IMR-90 (cell line): ENCODE results near the gene ATG7. TPM values are rescaled to one million over a fixed set of nuclear protein-coding genes. Genes with fewer than 3 reads are reported as not detected.

ENCODE experiments used
- ATAC-seq: fragments of 200-7000 bp; cut with Tn5 transposase; 2 replicates; pipeline ENCODE4 v1.9.1; 2020; ENCODE audit warnings: low read depth, mild to moderate bottlenecking, moderate library complexity
- BruUV-seq: library from RNA; stranded (reverse); fragments of 400-500 nt; replicated peaks from 2 replicates; lab custom pipeline; 2021; lab: Mats Ljungman, UMichigan
- CTCF ChIA-PET: fragments of 300-600 bp; formaldehyde crosslinking; extraction: SDS; loops from one replicate; lab custom pipeline; 2021; ENCODE audit warnings: antibody characterized with exemption; lab: Yijun Ruan, JAX
- POLR2A ChIA-PET: fragments of 300-600 bp; sonication (Branson Sonifier 250); formaldehyde crosslinking; loops from one replicate; lab custom pipeline; 2022; ENCODE audit warnings: antibody characterized with exemption; ENCODE audit not compliant: unreplicated experiment; lab: Charles Lee
- DNase-seq: peaks from one replicate; pipeline ENCODE4 v3.0.0; 2013
- H2AFZ ChIP-seq: replicated peaks from 2 replicates; pipeline ENCODE3; 2013; ENCODE audit warnings: low read length, mild to moderate bottlenecking; ENCODE audit not compliant: poor library complexity
- H2AK5ac ChIP-seq: 2 replicates; pipeline ENCODE4 v1.6.1; 2013; ENCODE audit warnings: low read depth, low read length, inconsistent platforms
- H2AK9ac ChIP-seq: replicated peaks from 2 replicates; pipeline ENCODE3; 2013; ENCODE audit warnings: mild to moderate bottlenecking, low read depth, low read length, moderate library complexity; ENCODE audit not compliant: poor library complexity
- H2BK120ac ChIP-seq: 2 replicates; pipeline ENCODE4 v1.6.1; 2013; ENCODE audit warnings: low read depth, low read length, inconsistent platforms
- H2BK15ac ChIP-seq: 3 replicates; pipeline ENCODE4 v1.6.1; 2013; ENCODE audit warnings: low read depth, low read length, inconsistent platforms
- H2BK20ac ChIP-seq: 2 replicates; pipeline ENCODE4 v1.6.1; 2013; ENCODE audit warnings: low read depth, mild to moderate bottlenecking, inconsistent platforms, low read length, moderate library complexity
- H2BK5ac ChIP-seq: 2 replicates; pipeline ENCODE4 v1.6.1; 2013; ENCODE audit warnings: mild to moderate bottlenecking, low read depth, low read length, inconsistent platforms; ENCODE audit not compliant: poor library complexity, severe bottlenecking
- H3K14ac ChIP-seq: replicated peaks from 2 replicates; pipeline ENCODE4 v1.6.1; 2013; ENCODE audit warnings: low read depth, low read length, inconsistent platforms
- H3K18ac ChIP-seq: 2 replicates; pipeline ENCODE4 v1.6.1; 2013; ENCODE audit warnings: low read depth, low read length, control low read depth
- H3K23ac ChIP-seq: 2 replicates; pipeline ENCODE4 v1.6.1; 2013; ENCODE audit warnings: low read depth, low read length, inconsistent platforms
- H3K27ac ChIP-seq: 2 replicates; pipeline ENCODE4 v1.5.1; 2013; ENCODE audit warnings: mild to moderate bottlenecking, control low read depth, low read length; ENCODE audit not compliant: insufficient read depth
- H3K27me3 ChIP-seq: 2 replicates; pipeline ENCODE4 v1.6.1; 2013; ENCODE audit warnings: low read length; ENCODE audit not compliant: control insufficient read depth, insufficient read depth
- H3K36me3 ChIP-seq: 2 replicates; pipeline ENCODE4 v1.6.1; 2013; ENCODE audit warnings: low read length, mixed read lengths; ENCODE audit not compliant: control insufficient read depth, insufficient read depth
- H3K4ac ChIP-seq: 2 replicates; pipeline ENCODE4 v1.6.1; 2013; ENCODE audit warnings: low read depth, low read length, inconsistent platforms
- H3K4me1 ChIP-seq: 2 replicates; pipeline ENCODE4 v1.6.1; 2013; ENCODE audit warnings: low read length, mixed read lengths; ENCODE audit not compliant: control insufficient read depth, insufficient read depth
- H3K4me2 ChIP-seq: 2 replicates; pipeline ENCODE4 v1.6.1; 2013; ENCODE audit warnings: low read depth, mild to moderate bottlenecking, control low read depth, low read length, moderate library complexity
- H3K4me3 ChIP-seq: 2 replicates; pipeline ENCODE4 v1.5.1; 2013; ENCODE audit warnings: low read depth, mild to moderate bottlenecking, control low read depth, low read length, moderate library complexity; ENCODE audit not compliant: insufficient read depth
- H3K56ac ChIP-seq: 2 replicates; pipeline ENCODE4 v1.6.1; 2013; ENCODE audit warnings: low read length, inconsistent platforms; ENCODE audit not compliant: insufficient read depth; ENCODE audit errors: extremely low read depth
- H3K79me1 ChIP-seq, 2 experiments: 2 replicates each; pipeline ENCODE4 v1.6.1; 2013; ENCODE audit warnings: low read length in 2 of 2, inconsistent platforms in 1 of 2, low read depth in 1 of 2
- H3K9ac ChIP-seq: 2 replicates; pipeline ENCODE4 v1.6.1; 2013; ENCODE audit warnings: low read depth, low read length, control low read depth
- H3K9me1 ChIP-seq: 2 replicates; pipeline ENCODE4 v1.6.1; 2013; ENCODE audit warnings: low read length, inconsistent platforms; ENCODE audit not compliant: insufficient read depth
- H3K9me3 ChIP-seq: 2 replicates; pipeline ENCODE4 v1.6.1; 2013; ENCODE audit warnings: low read length; ENCODE audit not compliant: control insufficient read depth, insufficient read depth
- H4K20me1 ChIP-seq: 2 replicates; pipeline ENCODE4 v1.6.1; 2013; ENCODE audit warnings: low read length, inconsistent platforms; ENCODE audit not compliant: insufficient read depth
- H4K5ac ChIP-seq: 2 replicates; pipeline ENCODE4 v1.6.1; 2013; ENCODE audit warnings: mild to moderate bottlenecking, low read depth, low read length, control low read depth
- H4K8ac ChIP-seq, 2 experiments: 2 replicates each; pipeline ENCODE4 v1.6.1; 2013; ENCODE audit warnings: low read depth in 2 of 2, low read length in 2 of 2, control low read depth in 1 of 2, inconsistent platforms in 1 of 2
- H4K91ac ChIP-seq: 2 replicates; pipeline ENCODE4 v1.6.1; 2013; ENCODE audit warnings: low read depth, low read length, inconsistent platforms; ENCODE audit not compliant: insufficient read depth
- BHLHE40 ChIP-seq: fragments of 150-350 bp; IDR thresholded peaks from 2 replicates; pipeline ENCODE4 v1.6.1; 2016; ENCODE audit warnings: mild to moderate bottlenecking, low read depth, low read length
- MAFK ChIP-seq: IDR thresholded peaks from 2 replicates; pipeline ENCODE4 v1.6.1; 2012; ENCODE audit warnings: low read depth, low read length, improper control_type of control experiment
- WGBS, 2 experiments: methylation state at CpG; one replicate each; pipeline versions ENCODE4 v1.1.5 to v1.1.7; 2013; ENCODE audit warnings: missing lambda C conversion rate in 2 of 2; ENCODE audit not compliant: insufficient read length in 1 of 2; ENCODE audit errors: extremely low coverage in 2 of 2; 5-methylcytosine and 5-hydroxymethylcytosine counted together
- dilution Hi-C: fragments of 300-500 bp; cut with HindIII; formaldehyde crosslinking; loops from one replicate; pipeline ENCODE4 v1.14.3; 2018; ENCODE audit warnings: low sequenced_read_pairs; ENCODE audit not compliant: unreplicated experiment
- in situ Hi-C: fragments of 300-500 bp; cut with MboI; formaldehyde crosslinking; loops from 3 replicates; pipeline ENCODE4 v1.14.3; 2019; ENCODE audit warnings: low sequenced_read_pairs, inconsistent platforms, mixed read lengths
- intact Hi-C: fragments of 100-400 bp; cut with micrococcal nuclease; formaldehyde crosslinking; loops from 2 replicates; pipeline ENCODE4 v1.10.0; 2022
- polyA plus RNA-seq, 3 experiments: library from polyadenylated mRNA; depleted of rRNA; stranded (reverse); fragments of >200 nt; gene quantifications; 2 replicates each; pipeline ENCODE4 v1.2.3, GENCODE V29; 2012; ENCODE audit warnings: low replicate concordance in 1 of 3
- total RNA-seq: library from RNA; depleted of rRNA; stranded (reverse); fragments of >200 nt; gene quantifications from 2 replicates; pipeline ENCODE4 v1.2.3, GENCODE V29; 2012

ATG7 gene
- total and polyA plus RNA-seq, 2 of the 4 experiments (the other 2 are of a cell fraction), result 15.6 to 51.4 TPM

DNA sequence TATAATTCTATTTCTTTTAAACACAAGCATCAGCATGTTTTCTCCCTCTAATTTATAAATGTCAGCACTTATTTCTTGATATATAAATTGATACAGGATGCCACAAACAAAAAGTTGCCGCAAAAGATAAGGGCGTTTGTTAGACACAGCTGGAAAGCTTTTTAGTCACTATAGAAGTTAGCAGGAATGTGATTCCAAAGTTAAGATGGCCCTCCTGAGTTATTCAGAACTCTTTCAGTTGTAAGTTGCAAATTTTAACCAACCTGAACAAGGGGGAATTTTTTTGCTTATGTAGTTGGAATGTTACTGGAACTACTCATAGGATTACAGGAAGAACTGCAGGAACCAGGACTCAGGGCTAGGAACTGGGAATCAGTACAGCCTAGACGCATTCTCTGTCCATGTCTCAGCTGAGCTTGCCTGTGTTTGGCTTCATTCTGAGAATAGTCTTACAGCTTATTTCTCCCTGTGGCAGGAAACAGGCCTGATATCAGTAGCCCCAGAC lies 205.3 kb downstream of the ATG7 start:
- no peaks in the 10 kb centered on the region for H4K20me1 ChIP-seq
- ATAC-seq (peak; percentile 94), DNase-seq (peak; percentile 96)
- H3K4me1 ChIP-seq, result peaks cover 15% of the 10 kb centered on the region
- H2BK20ac ChIP-seq, result peak overlapping the region; percentile 91
- peak overlapping the region; percentile 60; the same call in 1 of the 2 replicates for H3K9ac ChIP-seq
- peak overlapping the region; percentile 53 to 88 for H4K8ac ChIP-seq
- H3K14ac ChIP-seq, result peak overlapping the region; percentile 41
- intact Hi-C loops, result loop anchor here (2.0 kb wide), 1 partner anchor 165 kb away; the partner anchor contains the start of gene VGLL4
- ChIA-PET POLR2A (interaction anchor here (0.7 to 0.9 kb wide), 2 partner anchors 23 to 83 kb away, joined by 3 read pairs; no protein-coding TSS in a partner anchor), CTCF (no interaction called here)
- no CpG with 5 or more reads among the region's 3 CpGs for WGBS, 2 experiments
- H3K56ac ChIP-seq, result peak overlapping the region; percentile 64
- peak overlapping the region; percentile 41 for H2AK5ac ChIP-seq
- peak overlapping the region; percentile 55 for H2AK9ac ChIP-seq
- in situ Hi-C loops, result no loop called here
- peak overlapping the region; percentile 62 for H4K5ac ChIP-seq
- H4K91ac ChIP-seq, result peak overlapping the region; percentile 84
- peaks cover 4% of the 10 kb centered on the region; the same call in 1 of the 2 replicates for H3K9me1 ChIP-seq
- TF ChIP-seq BHLHE40, result no peak
- TF ChIP-seq MAFK, result peak; percentile 50
- H3K23ac ChIP-seq, result peak overlapping the region; percentile 85
- H3K79me1 ChIP-seq, result peaks cover 0 to 29% of the 10 kb centered on the region in 2 experiments; a peak in 1 of 4 replicates
- H3K4me2 ChIP-seq, result peak overlapping the region; percentile 18; the same call in 1 of the 2 replicates
- peak overlapping the region; percentile 89 for H3K4ac ChIP-seq
- peak overlapping the region; percentile 83; the same call in 2 of the 3 replicates for H2BK15ac ChIP-seq
- H3K27me3 ChIP-seq, result no peaks in the 10 kb centered on the region
- dilution Hi-C loops, result no loop called here
- H3K18ac ChIP-seq, result 0 out of 2 replicates have a peak overlapping the region, but pooled peaks have one; percentile 74
- H2AFZ ChIP-seq, result peak overlapping the region; percentile 1
- BruUV-seq, result no TSS peak
- peak overlapping the region; percentile 90; the same call in 1 of the 2 replicates for H3K27ac ChIP-seq
- no peaks in the 10 kb centered on the region for H3K9me3 ChIP-seq
- no peaks in the 10 kb centered on the region for H3K36me3 ChIP-seq
- H3K4me3 ChIP-seq, result no peak overlapping the region
- H2BK120ac ChIP-seq, result peak overlapping the region; percentile 91
- peak overlapping the region; percentile 96 for H2BK5ac ChIP-seq
